Fibroblast of lung (primary cell): ENCODE results near the gene P2RX6. TPM values are rescaled to one million over a fixed set of nuclear protein-coding genes. Genes with fewer than 3 reads are reported as not detected.

Source experiments
- DNase-seq, 2 donors: peaks; one replicate each; pipeline versions ENCODE4 v3.0.0 to v3.0.0-alpha.2; 2010; ENCODE audit warnings: low read depth in 2 of 2
- H2AFZ ChIP-seq: 2 replicates; pipeline ENCODE4 v1.5.1; 2012; ENCODE audit warnings: low read length, control low read depth, inconsistent platforms
- H3K27ac ChIP-seq: 2 replicates; pipeline ENCODE4 v1.5.1; 2011; ENCODE audit warnings: low read length, control low read depth; ENCODE audit not compliant: insufficient read depth
- H3K27me3 ChIP-seq: 2 replicates; pipeline ENCODE4 v1.5.1; 2011; ENCODE audit warnings: mild to moderate bottlenecking, low read length; ENCODE audit not compliant: control insufficient read depth, insufficient read depth
- H3K36me3 ChIP-seq: 2 replicates; pipeline ENCODE4 v1.5.1; 2011; ENCODE audit warnings: low read length; ENCODE audit not compliant: control insufficient read depth, insufficient read depth
- H3K4me1 ChIP-seq: 2 replicates; pipeline ENCODE4 v1.5.1; 2011; ENCODE audit warnings: low read length; ENCODE audit not compliant: control insufficient read depth, insufficient read depth; ENCODE audit errors: extremely low read depth
- H3K4me2 ChIP-seq: 2 replicates; pipeline ENCODE4 v1.5.1; 2011; ENCODE audit warnings: low read length, control low read depth; ENCODE audit not compliant: insufficient read depth; ENCODE audit errors: extremely low read depth
- H3K4me3 ChIP-seq, 4 experiments: fragments of 200-600 bp in 1 of 4; sonication (generic) in 1 of 4; replicated peaks in 1 of 4; 2 replicates each; pipeline ENCODE4 v1.5.1; 2011 to 2016; ENCODE audit warnings: low read length in 4 of 4, low read depth in 3 of 4, mild to moderate bottlenecking in 3 of 4, control low read depth in 2 of 4, inconsistent platforms in 1 of 4, mixed read lengths in 1 of 4; ENCODE audit not compliant: insufficient read depth in 1 of 4; ENCODE audit errors: control extremely low read depth in 1 of 4
- H3K79me2 ChIP-seq: 2 replicates; pipeline ENCODE4 v1.5.1; 2012; ENCODE audit warnings: mild to moderate bottlenecking, low read length, inconsistent platforms; ENCODE audit not compliant: control insufficient read depth, insufficient read depth
- H3K9ac ChIP-seq: 2 replicates; pipeline ENCODE4 v1.5.1; 2011; ENCODE audit warnings: mild to moderate bottlenecking, low read length, control low read depth; ENCODE audit not compliant: insufficient read depth
- H3K9me3 ChIP-seq: 2 replicates; pipeline ENCODE4 v1.5.1; 2012; ENCODE audit warnings: low read depth, low read length; ENCODE audit not compliant: control insufficient read depth, insufficient read depth
- H4K20me1 ChIP-seq: 2 replicates; pipeline ENCODE4 v1.5.1; 2011; ENCODE audit warnings: low read length; ENCODE audit not compliant: control insufficient read depth, insufficient read depth; ENCODE audit errors: extremely low read depth
- EZH2 ChIP-seq: IDR thresholded peaks from 2 replicates; pipeline ENCODE4 v1.5.1; 2012; ENCODE audit warnings: low read length, control low read depth, mild to moderate bottlenecking; ENCODE audit errors: missing control alignments
- polyA plus RNA-seq, 2 donors: library from polyadenylated mRNA; depleted of rRNA in 1 of 2; stranded (reverse) in 1 of 2; unstranded in 1 of 2; fragments of >200 nt; gene quantifications; 2 replicates each; pipeline ENCODE4 v1.2.1, GENCODE V29; 2011 to 2012; ENCODE audit warnings: missing spikeins in 1 of 2
- total RNA-seq: library from RNA; depleted of rRNA; stranded (reverse); fragments of >200 nt; gene quantifications from 2 replicates; pipeline ENCODE4 v1.2.1, GENCODE V29; 2014
- TF ChIP-seq, protein P1 (sequence below), 2 donors: IDR thresholded peaks in 1 of 2; conservative IDR thresholded peaks in 1 of 2; 1 replicate in 1 of 2; 2 replicates in 1 of 2; pipeline ENCODE4 v1.5.1; 2011 to 2012; ENCODE audit warnings: low read length in 2 of 2, control low read depth in 1 of 2, inconsistent platforms in 1 of 2, low read depth in 1 of 2, mild to moderate bottlenecking in 1 of 2

P2RX6 gene
- total and polyA plus RNA-seq, 2 donors (not counting 1 experiment from before 2014, with no cell fraction given), result 3.6 to 17.8 TPM

DNA sequence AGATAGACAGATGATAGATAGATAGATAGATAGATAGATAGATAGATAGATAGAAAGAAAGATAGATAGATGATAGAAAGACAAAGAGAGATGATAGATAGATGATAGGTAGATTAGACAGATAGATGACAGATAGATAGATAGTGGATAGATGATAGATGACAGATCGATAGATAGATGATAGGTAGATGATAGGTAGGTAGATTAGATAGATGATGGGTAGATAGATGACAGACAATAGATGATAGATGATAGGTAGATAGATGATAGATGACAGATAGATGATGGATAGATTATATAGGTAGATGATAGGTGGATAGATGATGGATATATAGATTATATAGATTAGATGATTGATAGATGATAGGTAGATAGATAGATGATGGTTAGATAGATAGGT lies 28.6 kb upstream of the P2RX6 start:
- no peak for DNase-seq
- peaks cover 7% of the 10 kb centered on the region for H3K4me1 ChIP-seq
- H3K4me2 ChIP-seq, result no peak overlapping the region
- H2AFZ ChIP-seq, result no peak overlapping the region
- no peak overlapping the region for H3K9ac ChIP-seq
- peaks cover 15% of the 10 kb centered on the region for H3K79me2 ChIP-seq
- H3K4me3 ChIP-seq, result no peak overlapping the region
- no peaks in the 10 kb centered on the region for H3K27me3 ChIP-seq
- no peaks in the 10 kb centered on the region for H3K9me3 ChIP-seq
- no peaks in the 10 kb centered on the region for H4K20me1 ChIP-seq
- peaks cover 14% of the 10 kb centered on the region for H3K36me3 ChIP-seq
- TF ChIP-seq EZH2, result no peak
- TF ChIP-seq, protein P1, sequence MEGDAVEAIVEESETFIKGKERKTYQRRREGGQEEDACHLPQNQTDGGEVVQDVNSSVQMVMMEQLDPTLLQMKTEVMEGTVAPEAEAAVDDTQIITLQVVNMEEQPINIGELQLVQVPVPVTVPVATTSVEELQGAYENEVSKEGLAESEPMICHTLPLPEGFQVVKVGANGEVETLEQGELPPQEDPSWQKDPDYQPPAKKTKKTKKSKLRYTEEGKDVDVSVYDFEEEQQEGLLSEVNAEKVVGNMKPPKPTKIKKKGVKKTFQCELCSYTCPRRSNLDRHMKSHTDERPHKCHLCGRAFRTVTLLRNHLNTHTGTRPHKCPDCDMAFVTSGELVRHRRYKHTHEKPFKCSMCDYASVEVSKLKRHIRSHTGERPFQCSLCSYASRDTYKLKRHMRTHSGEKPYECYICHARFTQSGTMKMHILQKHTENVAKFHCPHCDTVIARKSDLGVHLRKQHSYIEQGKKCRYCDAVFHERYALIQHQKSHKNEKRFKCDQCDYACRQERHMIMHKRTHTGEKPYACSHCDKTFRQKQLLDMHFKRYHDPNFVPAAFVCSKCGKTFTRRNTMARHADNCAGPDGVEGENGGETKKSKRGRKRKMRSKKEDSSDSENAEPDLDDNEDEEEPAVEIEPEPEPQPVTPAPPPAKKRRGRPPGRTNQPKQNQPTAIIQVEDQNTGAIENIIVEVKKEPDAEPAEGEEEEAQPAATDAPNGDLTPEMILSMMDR (conservative IDR thresholded peaks at IDR 0.05 in 1 of 2, IDR thresholded peaks at IDR 0.05 in 1 of 2; ENCODE audit: low read depth in 1 of 2, low read length in 2 of 2), result no peak
- no peak overlapping the region for H3K27ac ChIP-seq

DNA sequence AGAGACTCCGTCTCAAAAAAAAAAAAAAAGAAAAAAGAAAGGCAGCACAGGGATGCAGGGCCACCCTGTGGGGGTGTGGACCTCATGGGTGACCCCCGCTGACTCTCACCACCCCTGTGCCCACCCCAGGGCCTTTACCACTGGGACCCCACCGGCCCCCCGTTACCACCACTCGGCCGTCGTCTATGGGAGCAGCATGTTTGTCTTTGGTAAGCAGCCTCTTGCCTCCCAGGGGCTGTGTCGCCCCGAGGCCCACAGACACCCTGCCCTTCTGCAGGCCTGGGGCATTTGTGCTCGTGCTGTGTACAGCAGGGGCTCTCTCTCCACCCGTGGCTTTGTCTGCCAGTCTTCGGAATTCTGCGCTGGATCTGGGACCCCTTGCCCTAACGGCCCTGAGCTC lies 27.6 kb upstream of the P2RX6 start:
- DNase-seq, result no peak
- Histone ChIP-seq H3K4me2 (no peak overlapping the region), H4K20me1 (no peaks in the 10 kb centered on the region), H3K27ac (no peak overlapping the region), H3K4me1 (peaks cover 6% of the 10 kb centered on the region), H3K4me3 (no peak overlapping the region), H3K9me3 (no peaks in the 10 kb centered on the region), H3K36me3 (peaks cover 23% of the 10 kb centered on the region), H2AFZ (no peak overlapping the region), H3K27me3 (no peaks in the 10 kb centered on the region), H3K9ac (no peak overlapping the region), H3K79me2 (peaks cover 14% of the 10 kb centered on the region)
- TF ChIP-seq, protein P1 (conservative IDR thresholded peaks at IDR 0.05 in 1 of 2, IDR thresholded peaks at IDR 0.05 in 1 of 2; ENCODE audit: low read depth in 1 of 2, low read length in 2 of 2), result no peak
- no peak for TF ChIP-seq EZH2

DNA sequence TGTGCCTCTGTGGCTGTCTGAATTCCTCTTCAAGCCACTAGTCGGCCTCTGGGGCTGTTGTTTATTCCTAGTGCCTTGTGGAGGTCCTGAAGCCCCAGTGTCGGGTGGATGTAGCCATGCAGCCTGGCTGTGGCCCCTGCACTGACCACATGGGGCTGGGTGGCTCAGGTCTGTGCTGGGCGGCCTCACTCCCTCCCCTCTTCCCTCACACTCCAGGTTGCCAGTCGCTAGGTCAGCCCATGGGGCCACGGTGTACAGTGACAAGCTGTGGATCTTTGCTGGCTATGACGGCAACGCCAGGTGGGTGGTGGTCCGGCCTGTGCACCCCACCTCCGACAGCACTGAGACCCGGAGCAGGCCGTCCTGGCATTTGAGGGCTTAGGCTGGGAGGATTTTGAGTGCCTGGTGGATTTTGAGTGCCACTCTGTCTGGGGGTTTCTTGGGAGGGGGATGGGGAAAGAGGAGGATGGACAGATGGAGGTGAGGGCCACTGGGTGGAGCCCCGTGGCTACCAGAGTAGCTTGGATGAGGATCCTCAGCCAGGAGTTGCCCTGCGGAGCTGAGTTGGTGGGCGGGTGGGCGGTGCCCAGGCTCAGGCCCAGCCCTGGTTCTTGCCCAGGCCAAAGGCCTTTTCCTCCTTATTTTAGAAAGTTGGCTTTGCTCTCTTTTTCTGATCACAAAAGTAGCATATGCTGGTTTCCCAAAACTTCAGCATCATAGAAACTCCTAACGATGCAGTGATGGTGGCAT lies 26.2 kb upstream of the P2RX6 start:
- H3K4me1 ChIP-seq, result peaks cover under 1% of the 10 kb centered on the region
- H3K79me2 ChIP-seq, result peaks cover 3% of the 10 kb centered on the region
- H3K4me3 ChIP-seq, result no peak overlapping the region
- H3K4me2 ChIP-seq, result no peak overlapping the region
- no peaks in the 10 kb centered on the region for H3K27me3 ChIP-seq
- no peaks in the 10 kb centered on the region for H4K20me1 ChIP-seq
- no peak overlapping the region for H3K9ac ChIP-seq
- H3K27ac ChIP-seq, result no peak overlapping the region
- H2AFZ ChIP-seq, result no peak overlapping the region
- peaks cover 30% of the 10 kb centered on the region for H3K36me3 ChIP-seq
- DNase-seq, result no peak
- H3K9me3 ChIP-seq, result no peaks in the 10 kb centered on the region
- TF ChIP-seq, protein P1 (conservative IDR thresholded peaks at IDR 0.05 in 1 of 2, IDR thresholded peaks at IDR 0.05 in 1 of 2; ENCODE audit: low read depth in 1 of 2, low read length in 2 of 2), result no peak
- TF ChIP-seq EZH2, result no peak
